HCT116 (cell line): ENCODE results near the gene SHISA6.

Source experiments
- ATF3 ChIP-seq: IDR thresholded peaks from 2 replicates; pipeline ENCODE4 v1.6.1; 2012
- CEBPB ChIP-seq: IDR thresholded peaks from 2 replicates; pipeline ENCODE4 v1.6.1; 2012; ENCODE audit warnings: low read depth
- EZH2 ChIP-seq: fragments of 200-600 bp; sonication (generic); IDR thresholded peaks from 2 replicates; pipeline ENCODE4 v1.6.1; 2017; ENCODE audit warnings: antibody characterized with exemption, mixed run types
- EZH2phosphoT487 ChIP-seq: fragments of 200-600 bp; IDR thresholded peaks from 2 replicates; pipeline ENCODE4 v1.6.1; 2018; ENCODE audit warnings: antibody characterized with exemption, borderline replicate concordance
- JUND ChIP-seq: IDR thresholded peaks from 2 replicates; pipeline ENCODE4 v1.6.1; 2012
- POLR2AphosphoS5 ChIP-seq: IDR thresholded peaks from 2 replicates; pipeline ENCODE4 v1.6.1; 2011; ENCODE audit warnings: mild to moderate bottlenecking, low read depth, low read length, moderate library complexity
- SIN3A ChIP-seq: IDR thresholded peaks from 2 replicates; pipeline ENCODE4 v1.6.1; 2012; ENCODE audit warnings: low read depth
- SP1 ChIP-seq: IDR thresholded peaks from 2 replicates; pipeline ENCODE4 v1.6.1; 2012; ENCODE audit warnings: low read depth
- SRF ChIP-seq: IDR thresholded peaks from 2 replicates; pipeline ENCODE4 v1.6.1; 2012; ENCODE audit warnings: low read depth
- YY1 ChIP-seq: IDR thresholded peaks from 2 replicates; pipeline ENCODE4 v1.6.1; 2011; ENCODE audit warnings: low read length, low read depth, moderate library complexity, mild to moderate bottlenecking; ENCODE audit not compliant: insufficient replicate concordance; ENCODE audit errors: extremely low read depth
- TF ChIP-seq, protein P1 (sequence below), 3 experiments: fragments of 200-600 bp in 1 of 3; sonication (generic) in 1 of 3; IDR thresholded peaks in 2 of 3; conservative IDR thresholded peaks in 1 of 3; 2 replicates each; pipeline ENCODE4 v1.5.1; 2012 to 2017; ENCODE audit warnings: low read depth in 2 of 3, low read length in 2 of 3, antibody characterized with exemption in 1 of 3, borderline replicate concordance in 1 of 3, control low read depth in 1 of 3, mild to moderate bottlenecking in 1 of 3, mixed read lengths in 1 of 3, mixed run types in 1 of 3, moderate library complexity in 1 of 3; ENCODE audit not compliant: insufficient read depth in 1 of 3
- TF ChIP-seq, protein P2 (sequence below): IDR thresholded peaks from 2 replicates; pipeline ENCODE4 v1.6.1; 2012; ENCODE audit warnings: low read depth
- TF ChIP-seq, protein P3 (sequence below): IDR thresholded peaks from 2 replicates; pipeline ENCODE4 v1.6.1; 2012

DNA sequence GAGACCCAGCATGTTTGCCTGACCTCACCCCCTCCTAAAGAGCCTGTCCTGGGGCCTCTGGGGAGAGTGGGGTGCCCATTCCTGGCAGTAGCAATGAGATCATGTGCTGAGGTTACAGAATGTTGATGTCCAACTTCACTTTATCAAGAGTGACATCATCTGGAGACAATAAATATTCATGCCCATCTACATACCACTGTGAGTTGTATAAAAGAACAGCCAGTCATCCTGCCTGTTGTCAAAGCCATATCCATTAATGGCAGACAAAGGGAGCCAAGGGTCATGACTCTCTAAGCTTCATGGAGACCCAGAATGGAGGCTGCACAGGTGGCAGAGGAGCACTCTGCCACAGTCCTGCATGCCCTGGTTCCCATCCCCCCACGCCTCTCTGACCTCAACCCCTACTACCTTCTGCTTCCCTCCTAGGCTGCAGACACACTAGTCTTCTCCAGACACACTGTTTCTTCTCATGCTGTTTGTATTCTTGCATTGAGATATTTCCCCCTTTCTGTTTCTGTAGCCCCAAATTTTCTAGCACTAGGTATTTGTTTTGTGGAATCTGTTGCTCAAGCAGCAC lies 27.1 kb downstream of the SHISA6 start:
- TF ChIP-seq, protein P1, sequence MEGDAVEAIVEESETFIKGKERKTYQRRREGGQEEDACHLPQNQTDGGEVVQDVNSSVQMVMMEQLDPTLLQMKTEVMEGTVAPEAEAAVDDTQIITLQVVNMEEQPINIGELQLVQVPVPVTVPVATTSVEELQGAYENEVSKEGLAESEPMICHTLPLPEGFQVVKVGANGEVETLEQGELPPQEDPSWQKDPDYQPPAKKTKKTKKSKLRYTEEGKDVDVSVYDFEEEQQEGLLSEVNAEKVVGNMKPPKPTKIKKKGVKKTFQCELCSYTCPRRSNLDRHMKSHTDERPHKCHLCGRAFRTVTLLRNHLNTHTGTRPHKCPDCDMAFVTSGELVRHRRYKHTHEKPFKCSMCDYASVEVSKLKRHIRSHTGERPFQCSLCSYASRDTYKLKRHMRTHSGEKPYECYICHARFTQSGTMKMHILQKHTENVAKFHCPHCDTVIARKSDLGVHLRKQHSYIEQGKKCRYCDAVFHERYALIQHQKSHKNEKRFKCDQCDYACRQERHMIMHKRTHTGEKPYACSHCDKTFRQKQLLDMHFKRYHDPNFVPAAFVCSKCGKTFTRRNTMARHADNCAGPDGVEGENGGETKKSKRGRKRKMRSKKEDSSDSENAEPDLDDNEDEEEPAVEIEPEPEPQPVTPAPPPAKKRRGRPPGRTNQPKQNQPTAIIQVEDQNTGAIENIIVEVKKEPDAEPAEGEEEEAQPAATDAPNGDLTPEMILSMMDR (IDR thresholded peaks at IDR 0.05 in 2 of 3, conservative IDR thresholded peaks at IDR 0.05 in 1 of 3; ENCODE audit: borderline replicate concordance in 1 of 3, insufficient read depth in 1 of 3, low read depth in 2 of 3, low read length in 2 of 3): no peak
- TF ChIP-seq SP1 (no peak), SRF (no peak), JUND (no peak), EZH2 (no peak), CEBPB (no peak), POLR2AphosphoS5 (no peak), ATF3 (no peak), EZH2phosphoT487 (no peak), YY1 (no peak), SIN3A (no peak)
- TF ChIP-seq, protein P2, sequence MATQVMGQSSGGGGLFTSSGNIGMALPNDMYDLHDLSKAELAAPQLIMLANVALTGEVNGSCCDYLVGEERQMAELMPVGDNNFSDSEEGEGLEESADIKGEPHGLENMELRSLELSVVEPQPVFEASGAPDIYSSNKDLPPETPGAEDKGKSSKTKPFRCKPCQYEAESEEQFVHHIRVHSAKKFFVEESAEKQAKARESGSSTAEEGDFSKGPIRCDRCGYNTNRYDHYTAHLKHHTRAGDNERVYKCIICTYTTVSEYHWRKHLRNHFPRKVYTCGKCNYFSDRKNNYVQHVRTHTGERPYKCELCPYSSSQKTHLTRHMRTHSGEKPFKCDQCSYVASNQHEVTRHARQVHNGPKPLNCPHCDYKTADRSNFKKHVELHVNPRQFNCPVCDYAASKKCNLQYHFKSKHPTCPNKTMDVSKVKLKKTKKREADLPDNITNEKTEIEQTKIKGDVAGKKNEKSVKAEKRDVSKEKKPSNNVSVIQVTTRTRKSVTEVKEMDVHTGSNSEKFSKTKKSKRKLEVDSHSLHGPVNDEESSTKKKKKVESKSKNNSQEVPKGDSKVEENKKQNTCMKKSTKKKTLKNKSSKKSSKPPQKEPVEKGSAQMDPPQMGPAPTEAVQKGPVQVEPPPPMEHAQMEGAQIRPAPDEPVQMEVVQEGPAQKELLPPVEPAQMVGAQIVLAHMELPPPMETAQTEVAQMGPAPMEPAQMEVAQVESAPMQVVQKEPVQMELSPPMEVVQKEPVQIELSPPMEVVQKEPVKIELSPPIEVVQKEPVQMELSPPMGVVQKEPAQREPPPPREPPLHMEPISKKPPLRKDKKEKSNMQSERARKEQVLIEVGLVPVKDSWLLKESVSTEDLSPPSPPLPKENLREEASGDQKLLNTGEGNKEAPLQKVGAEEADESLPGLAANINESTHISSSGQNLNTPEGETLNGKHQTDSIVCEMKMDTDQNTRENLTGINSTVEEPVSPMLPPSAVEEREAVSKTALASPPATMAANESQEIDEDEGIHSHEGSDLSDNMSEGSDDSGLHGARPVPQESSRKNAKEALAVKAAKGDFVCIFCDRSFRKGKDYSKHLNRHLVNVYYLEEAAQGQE: no peak
- TF ChIP-seq, protein P3, sequence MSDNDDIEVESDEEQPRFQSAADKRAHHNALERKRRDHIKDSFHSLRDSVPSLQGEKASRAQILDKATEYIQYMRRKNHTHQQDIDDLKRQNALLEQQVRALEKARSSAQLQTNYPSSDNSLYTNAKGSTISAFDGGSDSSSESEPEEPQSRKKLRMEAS: no peak
